Skeletal muscle tissue (tissue), 4 donors: Measurements from ENCODE around the gene CH25H. TPM values are rescaled to one million over a fixed set of nuclear protein-coding genes. Genes with fewer than 3 reads are reported as not detected.

ENCODE experiments used
- H3K27ac ChIP-seq: one replicate; pipeline ENCODE4 v1.7.0; 2013; ENCODE audit warnings: mild to moderate bottlenecking, low read depth, low read length, inconsistent platforms
- H3K27me3 ChIP-seq, 3 donors: one replicate each; pipeline ENCODE4 v1.7.0; 2013; ENCODE audit warnings: low read length in 3 of 3; ENCODE audit not compliant: control insufficient read depth in 3 of 3, insufficient read depth in 3 of 3
- H3K36me3 ChIP-seq, 3 donors: one replicate each; pipeline ENCODE4 v1.7.0; 2013; ENCODE audit warnings: low read length in 3 of 3; ENCODE audit not compliant: control insufficient read depth in 3 of 3, insufficient read depth in 3 of 3
- H3K4me1 ChIP-seq, 3 donors: one replicate each; pipeline ENCODE4 v1.7.0; 2013; ENCODE audit warnings: low read length in 3 of 3, mild to moderate bottlenecking in 3 of 3; ENCODE audit not compliant: control insufficient read depth in 3 of 3, insufficient read depth in 3 of 3
- H3K4me3 ChIP-seq, 3 donors: one replicate each; pipeline ENCODE4 v1.7.0; 2013; ENCODE audit warnings: low read length in 3 of 3
- H3K9ac ChIP-seq, 3 donors: one replicate each; pipeline ENCODE4 v1.7.0; 2013; ENCODE audit warnings: low read length in 3 of 3, mild to moderate bottlenecking in 3 of 3, moderate library complexity in 2 of 3, low read depth in 1 of 3
- H3K9me3 ChIP-seq, 3 donors: one replicate each; pipeline ENCODE4 v1.7.0; 2013; ENCODE audit warnings: low read length in 3 of 3; ENCODE audit not compliant: control insufficient read depth in 3 of 3
- total RNA-seq: library from RNA; depleted of rRNA; stranded (reverse); fragments of >200 nt; gene quantifications from one replicate; pipeline ENCODE4 v1.2.3, GENCODE V29; 2014
- donor health status: Osteomylitis.

The CH25H gene
- total RNA-seq, 1 donor from 2014 or later: under 0.01 TPM

GRCh38 chr10:89162596-89162995 lies 44.5 kb downstream of the CH25H start:
- Histone ChIP-seq H3K27ac (no peak overlapping the region), H3K36me3 (no peaks in the 10 kb centered on the region), H3K4me1 (no peaks in the 10 kb centered on the region), H3K27me3 (no peaks in the 10 kb centered on the region), H3K9ac (no peak overlapping the region), H3K4me3 (no peak overlapping the region), H3K9me3 (no peaks in the 10 kb centered on the region)

DNA sequence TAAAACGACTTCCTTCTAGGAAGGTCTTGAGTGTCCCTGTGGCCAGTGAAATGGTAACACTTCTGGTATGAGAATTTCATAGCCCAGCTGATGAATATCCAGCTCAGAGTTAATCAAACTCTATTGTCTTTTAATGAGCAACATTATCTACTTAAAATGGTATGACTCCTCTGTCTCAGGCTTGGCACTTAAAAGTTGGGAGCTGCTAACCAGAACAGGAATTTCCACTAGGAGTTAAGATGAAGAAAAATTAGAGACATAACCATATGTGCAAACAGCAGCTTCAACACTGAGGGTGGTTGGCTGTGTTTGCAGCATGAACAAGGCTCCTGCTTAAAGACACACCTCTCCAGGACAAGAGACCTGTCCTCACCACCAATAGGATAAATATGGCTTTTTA lies 46.8 kb downstream of the CH25H start:
- Histone ChIP-seq H3K27ac (no peak overlapping the region), H3K9ac (no peak overlapping the region), H3K36me3 (no peaks in the 10 kb centered on the region), H3K4me3 (no peak overlapping the region), H3K4me1 (no peaks in the 10 kb centered on the region), H3K27me3 (no peaks in the 10 kb centered on the region), H3K9me3 (no peaks in the 10 kb centered on the region)

GRCh38 chr10:89159761-89160160 lies 47.4 kb downstream of the CH25H start:
- Histone ChIP-seq H3K27me3 (no peaks in the 10 kb centered on the region), H3K9ac (no peak overlapping the region), H3K27ac (no peak overlapping the region), H3K36me3 (no peaks in the 10 kb centered on the region), H3K4me3 (no peak overlapping the region), H3K9me3 (no peaks in the 10 kb centered on the region), H3K4me1 (no peaks in the 10 kb centered on the region)

DNA sequence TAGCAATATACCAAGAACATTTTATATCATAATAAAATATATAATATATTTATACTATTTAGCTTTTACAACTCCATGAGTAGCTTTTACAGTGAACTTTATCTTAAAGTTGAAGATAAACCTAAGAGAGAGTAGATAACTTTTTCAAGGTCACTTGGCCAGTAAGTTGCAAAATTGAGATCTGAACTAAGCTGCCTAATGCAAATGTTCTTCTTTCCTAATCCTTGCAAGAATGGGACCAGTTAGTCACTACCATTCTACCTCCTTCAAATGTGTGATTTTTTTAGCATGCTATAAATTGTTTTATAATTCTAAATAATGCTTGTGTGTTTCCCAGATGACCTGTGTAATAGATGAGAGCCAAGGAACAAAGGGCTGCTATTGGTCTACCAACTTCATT lies 47.8 kb downstream of the CH25H start:
- H3K27me3 ChIP-seq: no peaks in the 10 kb centered on the region
- H3K4me3 ChIP-seq: no peak overlapping the region
- H3K4me1 ChIP-seq: no peaks in the 10 kb centered on the region
- no peaks in the 10 kb centered on the region for H3K36me3 ChIP-seq
- no peak overlapping the region for H3K9ac ChIP-seq
- H3K9me3 ChIP-seq: no peaks in the 10 kb centered on the region
- H3K27ac ChIP-seq: no peak overlapping the region

DNA sequence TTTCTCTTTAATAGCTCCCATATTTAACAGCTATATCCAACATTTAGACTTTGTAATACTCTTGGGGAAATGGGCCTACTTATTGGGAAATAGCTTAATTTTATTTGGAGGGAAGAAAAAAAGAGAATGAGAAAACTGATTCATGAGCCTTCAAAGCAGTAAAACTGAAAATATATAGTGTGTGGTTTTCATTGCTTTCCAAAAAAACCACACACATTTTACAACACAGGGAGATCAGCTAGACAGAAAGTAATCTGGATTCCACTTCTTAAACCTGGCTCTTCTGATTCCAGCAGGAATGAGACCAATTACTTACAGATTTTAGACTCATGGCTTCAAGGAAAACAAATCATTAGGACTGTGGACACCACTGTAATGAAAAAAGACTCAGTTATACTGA lies 48.7 kb downstream of the CH25H start:
- Histone ChIP-seq H3K4me1 (no peaks in the 10 kb centered on the region), H3K27me3 (no peaks in the 10 kb centered on the region), H3K9ac (no peak overlapping the region), H3K27ac (no peak overlapping the region), H3K9me3 (no peaks in the 10 kb centered on the region), H3K36me3 (no peaks in the 10 kb centered on the region), H3K4me3 (no peak overlapping the region)

DNA sequence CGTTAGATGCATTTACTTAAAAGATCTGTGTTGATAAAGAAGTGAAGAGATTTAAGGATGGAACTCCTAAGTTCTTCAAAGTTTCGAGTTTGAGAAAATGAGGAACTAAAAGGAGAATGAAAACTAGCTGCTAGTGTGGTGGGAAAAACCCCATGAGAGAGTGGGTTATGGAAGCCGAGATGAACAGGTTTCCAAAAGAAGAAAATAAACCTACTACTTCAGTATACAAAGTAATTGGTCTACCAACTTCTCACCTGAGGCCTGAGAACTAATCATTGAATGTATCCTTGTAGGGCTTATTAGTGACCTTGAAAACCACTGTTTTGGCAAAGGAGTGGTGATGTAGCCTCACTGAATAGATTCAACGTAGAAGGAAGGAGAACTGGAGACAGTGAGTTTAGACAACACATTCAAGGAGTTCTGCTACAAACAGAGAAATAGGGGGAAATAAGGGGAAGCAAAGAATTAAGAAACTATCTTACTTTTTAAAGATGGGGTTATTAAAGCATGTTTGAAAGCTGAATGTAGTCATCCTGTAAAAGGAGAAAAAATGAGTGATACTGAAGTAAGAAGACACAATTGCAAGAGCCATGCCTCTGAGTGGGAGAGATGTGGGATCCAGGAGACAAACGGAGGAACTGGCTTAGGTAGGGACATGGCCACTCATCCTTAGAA lies 50.8 kb downstream of the CH25H start:
- no peaks in the 10 kb centered on the region for H3K27me3 ChIP-seq
- H3K27ac ChIP-seq: no peak overlapping the region
- no peak overlapping the region for H3K4me3 ChIP-seq
- H3K9me3 ChIP-seq: no peaks in the 10 kb centered on the region
- H3K4me1 ChIP-seq: no peaks in the 10 kb centered on the region
- H3K9ac ChIP-seq: no peak overlapping the region
- no peaks in the 10 kb centered on the region for H3K36me3 ChIP-seq

Other genes with a start within 250 kb of the CH25H start
- gene FAS, start 216.5 kb downstream of the CH25H start, total RNA-seq: 8.4 TPM
- 50.1 TPM for gene LIPA, start 44.5 kb upstream of the CH25H start, total RNA-seq
- gene IFIT2, start 94.7 kb upstream of the CH25H start, total RNA-seq: 6.8 TPM
- 12.0 TPM for gene IFIT3, start 120.7 kb upstream of the CH25H start, total RNA-seq
- gene IFIT1B, start 170.7 kb upstream of the CH25H start, total RNA-seq: 2.1 TPM
- gene IFIT1, start 185.3 kb upstream of the CH25H start, total RNA-seq: 34.4 TPM
- gene IFIT5, start 207.3 kb upstream of the CH25H start, total RNA-seq: 9.9 TPM